PC-3 (cell line): ENCODE results near the gene COMMD2.

Source experiments
- CTCF ChIP-seq: fragments of 300-600 bp; sonication (generic); conservative IDR thresholded peaks from 2 replicates; pipeline ENCODE4 v1.5.1; 2017; ENCODE audit warnings: antibody characterized with exemption, low read depth, mild to moderate bottlenecking, low read length
- EZH2 ChIP-seq: fragments of 300-600 bp; sonication (generic); IDR thresholded peaks from one replicate; pipeline ENCODE4 v1.6.1; 2017; ENCODE audit warnings: antibody characterized with exemption, mild to moderate bottlenecking, low read length; ENCODE audit not compliant: unreplicated experiment
- EZH2phosphoT487 ChIP-seq: fragments of 300-600 bp; sonication (generic); IDR thresholded peaks from 2 replicates; pipeline ENCODE4 v1.6.1; 2018; ENCODE audit warnings: mild to moderate bottlenecking, antibody characterized with exemption, low read length, borderline replicate concordance

- TF ChIP-seq CTCF (no peak), EZH2 (no peak), EZH2phosphoT487 (no peak)
These were observed 25.4 kb downstream of the COMMD2 start for GRCh38 chr3:149726716-149727407.
